Ovary (tissue), 9 donors: ENCODE data around the gene MED22. TPM values are rescaled to one million over a fixed set of nuclear protein-coding genes. Genes with fewer than 3 reads are reported as not detected.

Source experiments
- DNase-seq, 5 donors: peaks; one replicate each; pipeline ENCODE4 v3.0.0-alpha.2; 2019 to 2020
- H3K27ac ChIP-seq, 2 donors: fragments of 200-600 bp; one replicate each; pipeline versions ENCODE4 v1.5.1 to v1.8.0; 2019 to 2022
- H3K27me3 ChIP-seq: fragments of 200-600 bp; one replicate; pipeline ENCODE4 v1.8.0; 2022
- H3K36me3 ChIP-seq: fragments of 200-600 bp; sonication (generic); one replicate; pipeline ENCODE4 v1.5.1; 2019
- H3K4me1 ChIP-seq: one replicate; pipeline ENCODE4 v1.8.1; 2013; ENCODE audit warnings: mild to moderate bottlenecking, moderate library complexity; ENCODE audit not compliant: insufficient read depth
- H3K4me3 ChIP-seq: fragments of 200-600 bp; sonication (generic); one replicate; pipeline ENCODE4 v1.5.1; 2017
- H3K9me3 ChIP-seq, 2 donors: fragments of 200-600 bp in 1 of 2; sonication (generic) in 1 of 2; one replicate each; pipeline versions ENCODE4 v1.5.1 to v1.8.1; 2013 to 2019; ENCODE audit warnings: mild to moderate bottlenecking in 1 of 2, moderate library complexity in 1 of 2
- EP300 ChIP-seq: sonication (generic); formaldehyde crosslinking; IDR thresholded peaks from one replicate; pipeline ENCODE4 v1.6.1; 2017; ENCODE audit warnings: antibody characterized with exemption
- POLR2A ChIP-seq: fragments of 450-650 bp; IDR thresholded peaks from one replicate; pipeline ENCODE4 v1.6.1; 2017; ENCODE audit warnings: antibody characterized with exemption, mild to moderate bottlenecking, moderate library complexity
- WGBS, 3 donors: extraction: QIAGEN DNeasy Blood & Tissue Kit in 1 of 3; methylation state at CpG; one replicate each; pipeline versions ENCODE4 v1.1.5 to v1.1.7; 2013 to 2017; 5-methylcytosine and 5-hydroxymethylcytosine counted together
- intact Hi-C, 4 donors: fragments of 100-400 bp; cut with DNase I; formaldehyde crosslinking; loops; one replicate each; pipeline versions ENCODE4 v1.11.0 to v1.15.1; 2022 to 2023
- polyA plus RNA-seq, 2 donors: library from polyadenylated mRNA; stranded (reverse); fragments of 200-250 nt in 1 of 2; fragments of 350-450 nt in 1 of 2; fragmentation: Illumina TruSeq in 1 of 2; extraction: RNeasy Lipid Tissue Mini Kit (QIAGEN cat#74804) in 1 of 2; gene quantifications; one replicate each; pipeline ENCODE4 v1.2.3, GENCODE V29; 2013 to 2014
- total RNA-seq, 7 donors: library from RNA; depleted of rRNA in 2 of 7; stranded (reverse); fragments of >200 nt in 2 of 7; fragmentation: NEBNext Ultra II Directional in 3 of 7; extraction: Animal tissue kit (Norgen Biotek cat#: 25700) in 3 of 7; gene quantifications; one replicate each; pipeline versions ENCODE4 v1.1.0 to v1.2.4, GENCODE V29; 2016 to 2023
- TF ChIP-seq, protein P1 (sequence below), 3 donors: fragments of 450-650 bp in 2 of 3; fragments of 200-600 bp in 1 of 3; IDR thresholded peaks; one replicate each; pipeline versions ENCODE4 v1.5.1 to v1.8.0; 2016 to 2022; ENCODE audit warnings: antibody characterized with exemption in 3 of 3, mild to moderate bottlenecking in 1 of 3
- donor health status: DM: no; HTN: no; CAD: no; lungs with moderate emphysema.
- donor health status: DM: no; HTN: no; CAD: no.
- donor health status: Bipolar disorder and iron deficiency.
- donor health status: DM: yes; HTN: yes; CAD: no.
- donor health status: DM: no; HTN: no; CAD: no.
- donor health status: DM: yes; HTN: yes; CAD: no.

MED22 gene
- total and polyA plus RNA-seq, 9 donors = 8.3 to 43.8 (median 27.3) TPM

DNA sequence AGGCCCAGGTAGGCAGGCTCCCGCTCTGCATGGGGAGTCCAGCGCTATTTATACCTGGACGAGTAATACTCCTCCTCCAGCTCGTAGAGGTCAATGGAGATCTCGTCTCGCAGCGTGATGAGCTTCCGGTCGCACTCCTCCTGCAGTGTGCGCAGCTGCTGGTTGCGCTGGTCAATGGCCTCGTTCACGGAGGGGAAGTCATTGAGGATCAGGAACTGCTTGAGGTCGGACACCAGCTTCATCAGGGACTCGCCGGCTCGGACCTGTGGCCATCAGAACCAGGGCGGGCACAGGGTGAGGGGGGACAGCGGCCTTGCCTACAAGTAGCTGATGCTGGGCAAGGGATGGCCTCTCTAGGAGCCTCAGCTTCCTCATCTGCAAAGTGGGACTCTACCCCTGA, 3.9 kb downstream of the MED22 start:
- intact Hi-C loops = no loop called here
- H3K27me3 ChIP-seq = no peaks in the 10 kb centered on the region
- H3K9me3 ChIP-seq = no peaks in the 10 kb centered on the region
- no peak overlapping the region for H3K27ac ChIP-seq
- DNase-seq = no peak
- WGBS, 3 donors = 91 to 93% (median 92%) methylated on average over 19 of the region's 19 CpGs
- TF ChIP-seq EP300 (no peak), POLR2A (no peak)
- TF ChIP-seq, protein P1, sequence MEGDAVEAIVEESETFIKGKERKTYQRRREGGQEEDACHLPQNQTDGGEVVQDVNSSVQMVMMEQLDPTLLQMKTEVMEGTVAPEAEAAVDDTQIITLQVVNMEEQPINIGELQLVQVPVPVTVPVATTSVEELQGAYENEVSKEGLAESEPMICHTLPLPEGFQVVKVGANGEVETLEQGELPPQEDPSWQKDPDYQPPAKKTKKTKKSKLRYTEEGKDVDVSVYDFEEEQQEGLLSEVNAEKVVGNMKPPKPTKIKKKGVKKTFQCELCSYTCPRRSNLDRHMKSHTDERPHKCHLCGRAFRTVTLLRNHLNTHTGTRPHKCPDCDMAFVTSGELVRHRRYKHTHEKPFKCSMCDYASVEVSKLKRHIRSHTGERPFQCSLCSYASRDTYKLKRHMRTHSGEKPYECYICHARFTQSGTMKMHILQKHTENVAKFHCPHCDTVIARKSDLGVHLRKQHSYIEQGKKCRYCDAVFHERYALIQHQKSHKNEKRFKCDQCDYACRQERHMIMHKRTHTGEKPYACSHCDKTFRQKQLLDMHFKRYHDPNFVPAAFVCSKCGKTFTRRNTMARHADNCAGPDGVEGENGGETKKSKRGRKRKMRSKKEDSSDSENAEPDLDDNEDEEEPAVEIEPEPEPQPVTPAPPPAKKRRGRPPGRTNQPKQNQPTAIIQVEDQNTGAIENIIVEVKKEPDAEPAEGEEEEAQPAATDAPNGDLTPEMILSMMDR (IDR thresholded peaks at IDR 0.05) = no peak
- no peaks in the 10 kb centered on the region for H3K36me3 ChIP-seq
- peaks cover 5% of the 10 kb centered on the region for H3K4me1 ChIP-seq
- H3K4me3 ChIP-seq = no peak overlapping the region

DNA sequence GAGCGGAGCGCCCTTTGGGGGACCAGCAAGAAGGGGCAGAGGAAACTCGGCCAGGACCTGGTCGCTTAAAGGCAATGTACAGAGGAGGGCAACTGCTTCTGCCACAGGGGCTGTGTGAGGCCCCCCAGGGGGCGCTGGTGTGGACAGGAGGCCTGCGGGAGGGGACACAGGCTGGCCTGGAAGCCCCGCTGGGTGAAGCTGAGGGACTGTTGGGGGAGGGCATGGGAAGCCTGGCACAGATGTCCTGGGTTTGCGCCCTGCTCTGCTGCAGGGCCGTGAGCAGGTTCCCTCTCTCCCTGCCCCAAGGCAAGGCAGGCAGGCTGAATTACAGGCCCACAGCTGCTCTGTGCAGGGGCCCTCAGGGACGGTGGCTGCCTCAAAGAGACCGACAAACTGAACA, 5.4 kb downstream of the MED22 start:
- DNase-seq = no peak

DNA sequence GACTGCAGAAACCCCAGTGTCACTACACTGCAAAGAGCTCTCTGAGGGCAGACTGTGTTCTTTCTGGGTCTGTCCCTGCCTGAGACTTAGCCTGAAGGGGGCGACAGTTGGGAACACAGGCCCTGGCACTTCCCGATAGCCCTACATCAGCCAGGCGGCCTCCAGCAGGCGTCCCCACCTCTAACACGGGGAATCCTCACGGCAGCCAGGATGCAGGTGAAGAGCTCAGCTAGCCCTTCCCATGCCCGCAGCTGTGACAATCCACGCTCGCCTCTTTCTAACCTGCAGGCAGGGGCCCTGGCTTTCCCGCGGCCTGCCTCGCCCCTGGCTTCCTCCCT, 5.9 kb downstream of the MED22 start:
- H3K9me3 ChIP-seq = no peaks in the 10 kb centered on the region
- peaks cover 5% of the 10 kb centered on the region for H3K4me1 ChIP-seq
- no peak overlapping the region for H3K27ac ChIP-seq
- 78 to 81% (median 79%) methylated on average over 12 of the region's 12 CpGs for WGBS, 3 donors
- TF ChIP-seq EP300 (no peak), POLR2A (no peak)
- TF ChIP-seq, protein P1 (IDR thresholded peaks at IDR 0.05) = no peak
- no peaks in the 10 kb centered on the region for H3K27me3 ChIP-seq
- H3K4me3 ChIP-seq = no peak overlapping the region
- no peaks in the 10 kb centered on the region for H3K36me3 ChIP-seq
- intact Hi-C loops = no loop called here
- no peak for DNase-seq

More for the DNA sequence above, 5.4 kb downstream of the MED22 start:
- Histone ChIP-seq H3K36me3 (no peaks in the 10 kb centered on the region), H3K4me3 (no peak overlapping the region), H3K27me3 (no peaks in the 10 kb centered on the region), H3K9me3 (no peaks in the 10 kb centered on the region), H3K4me1 (peaks cover 5% of the 10 kb centered on the region), H3K27ac (no peak overlapping the region)
- intact Hi-C loops = no loop called here
- 78 to 84% (median 83%) methylated on average over 9 to 11 of the region's 11 CpGs for WGBS, 3 donors
- TF ChIP-seq, protein P1 (IDR thresholded peaks at IDR 0.05) = no peak
- TF ChIP-seq EP300 (no peak), POLR2A (no peak)

DNA sequence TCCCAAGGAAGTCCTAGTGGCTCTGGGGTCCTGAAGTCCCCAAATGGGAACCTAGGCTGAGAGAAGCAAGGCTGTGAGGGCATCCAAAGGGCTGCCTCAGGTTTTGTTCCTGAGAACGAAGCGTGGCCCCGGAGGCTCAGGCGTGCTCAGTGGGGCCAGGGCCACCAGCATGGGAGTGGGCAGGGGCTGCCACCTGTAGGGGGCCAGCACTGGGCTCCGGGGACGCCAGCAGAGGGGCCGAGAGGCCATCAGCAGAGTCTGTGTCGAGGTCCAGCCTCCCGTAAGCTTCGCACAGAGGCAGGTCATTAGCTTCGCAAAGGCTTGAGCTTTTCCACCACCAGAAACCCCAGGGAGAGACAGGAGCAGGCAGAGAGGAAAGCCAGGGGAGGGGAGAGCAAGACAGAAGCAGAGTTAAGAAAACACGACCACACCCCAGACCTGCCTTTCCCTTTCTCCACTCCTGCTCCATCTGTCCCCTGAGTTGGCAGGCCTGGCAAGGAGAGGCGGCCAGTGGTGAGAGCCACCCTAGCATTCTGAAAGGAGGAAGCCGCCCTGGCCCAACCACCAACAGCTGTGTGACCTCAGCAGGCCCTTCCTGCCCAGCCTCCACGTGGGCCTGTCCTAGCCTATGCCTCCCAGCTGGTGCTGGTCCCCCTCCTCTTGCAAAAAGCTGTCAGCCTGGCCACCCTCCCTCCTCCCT, 6.4 kb downstream of the MED22 start:
- H3K36me3 ChIP-seq = no peaks in the 10 kb centered on the region
- 80 to 83% (median 82%) methylated on average over 15 of the region's 15 CpGs for WGBS, 3 donors
- peaks cover 3% of the 10 kb centered on the region for H3K4me1 ChIP-seq
- TF ChIP-seq EP300 (no peak), POLR2A (no peak)
- TF ChIP-seq, protein P1 (IDR thresholded peaks at IDR 0.05) = no peak
- no peak overlapping the region for H3K4me3 ChIP-seq
- intact Hi-C loops = no loop called here
- no peak for DNase-seq
- H3K9me3 ChIP-seq = no peaks in the 10 kb centered on the region
- no peak overlapping the region for H3K27ac ChIP-seq
- H3K27me3 ChIP-seq = no peaks in the 10 kb centered on the region
